Lower lobe of right lung (tissue), 2 donors: ENCODE results near the gene FMN1. TPM values are rescaled to one million over a fixed set of nuclear protein-coding genes. Genes with fewer than 3 reads are reported as not detected.

Experiments used
- ATAC-seq, 2 donors: fragments of 200-7000 bp; cut with Tn5 transposase; one replicate each; pipeline ENCODE4 v1.9.1; 2020 to 2022; ENCODE audit warnings: mild to moderate bottlenecking in 2 of 2, moderate library complexity in 2 of 2
- DNase-seq: peaks from one replicate; pipeline ENCODE4 v3.0.0-alpha.2; 2020
- H3K27ac ChIP-seq: fragments of 200-600 bp; one replicate; pipeline ENCODE4 v1.8.0; 2022
- H3K27me3 ChIP-seq: fragments of 200-600 bp; one replicate; pipeline ENCODE4 v1.8.0; 2022; ENCODE audit warnings: low read depth
- H3K36me3 ChIP-seq: fragments of 200-600 bp; one replicate; pipeline ENCODE4 v1.8.0; 2022; ENCODE audit warnings: mild to moderate bottlenecking
- H3K4me1 ChIP-seq: fragments of 200-600 bp; one replicate; pipeline ENCODE4 v1.8.0; 2022
- H3K4me3 ChIP-seq: fragments of 200-600 bp; one replicate; pipeline ENCODE4 v1.8.0; 2022; ENCODE audit warnings: mild to moderate bottlenecking
- H3K9me3 ChIP-seq: fragments of 200-600 bp; one replicate; pipeline ENCODE4 v1.8.0; 2022
- intact Hi-C: fragments of 100-400 bp; cut with DNase I; formaldehyde crosslinking; loops from one replicate; pipeline ENCODE4 v1.11.0; 2022
- total RNA-seq: library from RNA; stranded (reverse); fragmentation: NEBNext Ultra II Directional; extraction: Animal tissue kit (Norgen Biotek cat#: 25700); gene quantifications from one replicate; pipeline ENCODE4 v1.2.1, GENCODE V29; 2021
- TF ChIP-seq, protein P1 (sequence below): fragments of 200-600 bp; IDR thresholded peaks from one replicate; pipeline ENCODE4 v1.8.0; 2022; ENCODE audit warnings: antibody characterized with exemption, mild to moderate bottlenecking
- donor health status: DM: no; HTN: yes; CAD: no; lungs with severe emphysema.

The FMN1 gene
- total RNA-seq, 1 donor from 2014 or later = 38.8 TPM

DNA sequence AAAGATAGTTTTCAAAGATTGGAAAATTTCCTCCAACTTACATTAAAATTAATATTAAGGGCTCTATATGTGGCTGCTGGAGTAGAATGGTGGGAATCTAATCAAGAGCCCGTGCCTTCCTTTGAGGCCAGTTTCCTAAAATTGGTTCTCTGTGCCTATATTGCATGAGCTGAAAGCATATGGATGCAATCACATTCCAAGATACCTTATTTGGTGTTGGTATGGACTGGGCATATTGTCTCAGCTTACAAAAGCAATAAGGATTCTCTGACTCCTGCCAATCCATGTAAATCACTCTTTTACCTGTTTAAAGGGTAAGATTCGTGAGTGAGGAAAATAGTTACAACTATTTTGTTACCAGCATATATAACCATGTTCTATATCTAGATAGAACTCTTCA lies 365.1 kb downstream of the FMN1 start:
- ATAC-seq = no peak
- H3K36me3 ChIP-seq = no peaks in the 10 kb centered on the region
- TF ChIP-seq, protein P1, sequence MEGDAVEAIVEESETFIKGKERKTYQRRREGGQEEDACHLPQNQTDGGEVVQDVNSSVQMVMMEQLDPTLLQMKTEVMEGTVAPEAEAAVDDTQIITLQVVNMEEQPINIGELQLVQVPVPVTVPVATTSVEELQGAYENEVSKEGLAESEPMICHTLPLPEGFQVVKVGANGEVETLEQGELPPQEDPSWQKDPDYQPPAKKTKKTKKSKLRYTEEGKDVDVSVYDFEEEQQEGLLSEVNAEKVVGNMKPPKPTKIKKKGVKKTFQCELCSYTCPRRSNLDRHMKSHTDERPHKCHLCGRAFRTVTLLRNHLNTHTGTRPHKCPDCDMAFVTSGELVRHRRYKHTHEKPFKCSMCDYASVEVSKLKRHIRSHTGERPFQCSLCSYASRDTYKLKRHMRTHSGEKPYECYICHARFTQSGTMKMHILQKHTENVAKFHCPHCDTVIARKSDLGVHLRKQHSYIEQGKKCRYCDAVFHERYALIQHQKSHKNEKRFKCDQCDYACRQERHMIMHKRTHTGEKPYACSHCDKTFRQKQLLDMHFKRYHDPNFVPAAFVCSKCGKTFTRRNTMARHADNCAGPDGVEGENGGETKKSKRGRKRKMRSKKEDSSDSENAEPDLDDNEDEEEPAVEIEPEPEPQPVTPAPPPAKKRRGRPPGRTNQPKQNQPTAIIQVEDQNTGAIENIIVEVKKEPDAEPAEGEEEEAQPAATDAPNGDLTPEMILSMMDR = no peak
- H3K4me3 ChIP-seq = no peak overlapping the region
- no peaks in the 10 kb centered on the region for H3K4me1 ChIP-seq
- no peak for DNase-seq
- H3K27ac ChIP-seq = no peak overlapping the region
- H3K9me3 ChIP-seq = no peaks in the 10 kb centered on the region
- intact Hi-C loops = no loop called here
- H3K27me3 ChIP-seq = no peaks in the 10 kb centered on the region

DNA sequence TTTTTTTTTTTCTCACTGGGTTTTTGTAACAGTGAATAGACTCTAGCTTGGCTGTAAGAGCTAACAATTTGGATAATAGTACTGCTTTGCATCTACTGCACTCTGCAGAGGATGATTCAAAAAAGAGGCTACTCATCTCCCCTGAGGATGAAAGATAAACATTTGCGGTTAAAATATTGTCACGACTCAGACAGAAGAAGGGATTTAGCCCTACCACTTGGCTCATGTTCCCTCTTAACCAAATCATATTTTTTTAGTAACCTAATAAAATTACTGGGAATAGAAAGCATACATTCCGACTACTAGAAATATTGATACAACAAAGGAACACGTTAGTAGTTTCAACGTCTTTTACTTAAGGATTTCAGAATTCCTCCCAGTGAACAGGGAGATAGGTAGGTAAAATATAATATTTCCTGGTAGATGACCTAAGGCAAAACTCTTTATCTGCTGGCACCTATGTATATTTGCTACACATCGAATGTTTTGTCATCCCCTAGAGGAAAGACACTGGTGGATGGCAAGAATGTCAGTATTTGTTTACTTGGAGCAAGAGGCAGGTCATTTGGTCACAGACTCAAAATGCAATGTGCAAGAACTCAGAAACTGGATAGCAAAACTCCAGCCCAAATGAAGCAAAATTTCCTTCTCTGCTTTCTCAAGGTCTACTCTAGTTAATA lies 365.9 kb downstream of the FMN1 start:
- Histone ChIP-seq H3K4me3 (no peak overlapping the region), H3K27ac (no peak overlapping the region), H3K27me3 (no peaks in the 10 kb centered on the region), H3K9me3 (no peaks in the 10 kb centered on the region), H3K36me3 (no peaks in the 10 kb centered on the region), H3K4me1 (no peaks in the 10 kb centered on the region)
- TF ChIP-seq, protein P1 = no peak
- intact Hi-C loops = no loop called here
- DNase-seq = no peak
- no peak for ATAC-seq

DNA sequence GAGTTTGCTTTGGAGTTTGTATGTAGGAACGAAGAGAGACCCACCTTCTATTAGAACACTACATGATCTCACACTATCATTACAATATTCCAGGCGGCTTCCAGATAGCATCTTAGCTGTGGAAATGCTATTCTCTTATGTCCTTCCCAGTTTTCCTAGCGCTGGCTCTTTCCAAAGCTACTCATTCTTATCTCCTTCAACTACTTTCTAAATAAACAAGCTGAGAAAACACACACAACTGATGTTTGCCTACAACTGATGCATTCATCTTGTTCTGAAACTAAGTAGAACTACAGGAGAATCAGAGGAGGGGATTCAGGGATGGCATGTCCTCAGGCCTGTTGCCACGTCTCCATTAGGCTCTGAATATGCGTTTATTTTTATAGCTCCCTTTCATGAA lies 367.8 kb downstream of the FMN1 start:
- H3K36me3 ChIP-seq = no peaks in the 10 kb centered on the region
- H3K4me3 ChIP-seq = no peak overlapping the region
- DNase-seq (no peak), ATAC-seq (no peak)
- H3K27me3 ChIP-seq = no peaks in the 10 kb centered on the region
- intact Hi-C loops = no loop called here
- H3K4me1 ChIP-seq = no peaks in the 10 kb centered on the region
- H3K27ac ChIP-seq = no peak overlapping the region
- no peaks in the 10 kb centered on the region for H3K9me3 ChIP-seq
- TF ChIP-seq, protein P1 = no peak

DNA sequence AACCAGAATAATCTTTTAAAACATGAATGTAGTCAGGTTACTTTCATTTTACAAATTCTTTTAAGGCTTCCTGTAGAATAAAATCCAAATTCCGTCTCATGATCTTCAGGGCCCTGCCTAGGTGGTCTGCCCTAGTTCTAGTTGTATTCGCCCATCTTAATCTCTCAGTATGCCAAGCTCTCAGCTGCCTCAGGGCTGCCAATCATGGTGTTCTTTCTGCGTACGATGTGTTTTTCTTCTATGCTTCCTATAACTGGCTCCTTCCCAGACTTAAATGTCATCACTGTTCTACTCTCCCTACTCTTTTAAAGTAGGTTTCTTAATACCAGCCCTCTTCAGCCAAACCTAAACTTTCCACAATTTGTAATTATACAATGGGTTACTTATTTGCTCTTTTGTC lies 369.3 kb downstream of the FMN1 start:
- Histone ChIP-seq H3K36me3 (no peaks in the 10 kb centered on the region), H3K4me3 (no peak overlapping the region), H3K27me3 (no peaks in the 10 kb centered on the region), H3K4me1 (no peaks in the 10 kb centered on the region), H3K27ac (no peak overlapping the region), H3K9me3 (no peaks in the 10 kb centered on the region)
- intact Hi-C loops = no loop called here
- ATAC-seq (no peak), DNase-seq (no peak)
- TF ChIP-seq, protein P1 = no peak

DNA sequence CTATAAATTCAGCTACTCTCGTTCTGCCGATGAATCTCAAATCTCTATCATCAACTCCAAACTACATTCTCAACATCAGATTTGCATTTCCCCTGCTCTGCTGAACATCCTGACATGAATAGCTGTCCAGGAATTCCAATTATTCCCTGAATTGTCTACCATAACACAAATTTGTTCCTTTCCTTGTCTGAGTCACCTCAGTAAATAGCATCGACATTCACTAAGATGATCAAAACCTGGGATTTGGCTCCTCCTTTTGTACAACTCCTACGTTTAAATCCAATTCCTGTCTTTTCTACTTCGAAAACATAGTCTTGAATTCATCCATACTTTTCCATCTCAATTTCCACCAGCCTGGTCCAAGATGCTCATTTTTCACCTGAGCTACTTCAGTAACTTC lies 369.7 kb downstream of the FMN1 start:
- DNase-seq = no peak
- intact Hi-C loops = no loop called here
- no peak for ATAC-seq
- no peaks in the 10 kb centered on the region for H3K27me3 ChIP-seq
- TF ChIP-seq, protein P1 = no peak
- H3K9me3 ChIP-seq = no peaks in the 10 kb centered on the region
- no peaks in the 10 kb centered on the region for H3K36me3 ChIP-seq
- no peak overlapping the region for H3K4me3 ChIP-seq
- H3K27ac ChIP-seq = no peak overlapping the region
- no peaks in the 10 kb centered on the region for H3K4me1 ChIP-seq
